IPS-15b (cell line): ENCODE measurements around the gene OTOP3.

Experiments used
- H3K27me3 ChIP-seq: one replicate; pipeline ENCODE4 v1.6.1; 2013; ENCODE audit warnings: low read length; ENCODE audit not compliant: control insufficient read depth, insufficient read depth
- H3K36me3 ChIP-seq: one replicate; pipeline ENCODE4 v1.6.1; 2013; ENCODE audit warnings: low read length; ENCODE audit not compliant: control insufficient read depth, insufficient read depth
- H3K4me1 ChIP-seq: one replicate; pipeline ENCODE4 v1.6.1; 2013; ENCODE audit warnings: mild to moderate bottlenecking, low read length; ENCODE audit not compliant: control insufficient read depth, insufficient read depth
- H3K4me3 ChIP-seq: one replicate; pipeline ENCODE4 v1.5.1; 2013; ENCODE audit warnings: low read depth, low read length
- H3K9ac ChIP-seq: one replicate; pipeline ENCODE4 v1.6.1; 2013; ENCODE audit warnings: low read depth, mild to moderate bottlenecking, low read length
- H3K9me3 ChIP-seq: one replicate; pipeline ENCODE4 v1.6.1; 2013; ENCODE audit warnings: mild to moderate bottlenecking, low read length; ENCODE audit not compliant: control insufficient read depth, insufficient read depth

Gene OTOP3

DNA sequence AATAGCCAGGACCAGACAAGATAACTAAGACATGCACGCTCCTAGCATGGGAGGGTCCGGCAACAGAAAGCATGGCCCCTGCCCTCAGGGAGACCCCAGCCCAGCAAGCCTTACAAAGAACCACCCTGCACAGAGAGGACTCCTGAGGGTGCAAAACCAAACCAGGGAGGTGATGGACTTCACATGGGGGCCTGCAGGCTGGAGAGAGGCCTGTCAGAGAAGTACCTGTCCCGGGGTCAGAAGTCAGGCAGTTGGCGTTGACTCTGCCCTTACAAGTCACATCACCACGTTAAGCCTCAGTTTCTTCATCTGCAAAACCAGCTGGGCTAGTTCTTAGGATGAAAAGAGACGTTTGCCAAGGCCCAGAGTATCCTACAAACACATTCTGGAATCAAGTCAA is 6.9 kb upstream of the OTOP3 start:
- Histone ChIP-seq H3K4me1 (no peaks in the 10 kb centered on the region), H3K36me3 (no peaks in the 10 kb centered on the region), H3K4me3 (no peak overlapping the region), H3K27me3 (peaks cover 57% of the 10 kb centered on the region), H3K9me3 (no peaks in the 10 kb centered on the region), H3K9ac (no peak overlapping the region)

- Histone ChIP-seq H3K9me3 (no peaks in the 10 kb centered on the region), H3K27me3 (peaks cover 57% of the 10 kb centered on the region), H3K9ac (no peak overlapping the region), H3K4me1 (no peaks in the 10 kb centered on the region), H3K4me3 (no peak overlapping the region), H3K36me3 (no peaks in the 10 kb centered on the region)
Measured at GRCh38 chr17:74930535-74931036, 5.1 kb upstream of the OTOP3 start.

DNA sequence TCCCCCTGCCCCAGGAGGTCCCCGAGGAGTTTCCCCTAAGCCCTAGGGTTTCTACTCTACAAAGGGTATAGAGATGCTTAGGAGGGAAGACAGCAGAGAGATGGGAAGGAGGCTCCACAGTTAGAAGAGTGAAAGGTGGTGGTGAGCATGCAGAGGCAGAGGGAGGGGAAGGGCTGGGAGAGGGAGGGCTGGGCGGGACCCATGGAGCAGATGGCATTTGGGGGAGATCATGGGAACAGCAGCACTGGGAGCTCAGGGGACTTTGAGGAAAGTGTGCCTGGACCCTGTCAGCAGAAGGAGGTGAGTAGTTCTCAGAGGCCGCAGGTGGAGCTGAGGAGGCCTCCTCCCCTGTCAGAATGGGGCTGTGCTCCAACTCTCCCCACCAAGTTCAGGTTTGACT is 650 bp upstream of the OTOP3 start:
- Histone ChIP-seq H3K36me3 (no peaks in the 10 kb centered on the region), H3K27me3 (peaks cover 65% of the 10 kb centered on the region), H3K9me3 (no peaks in the 10 kb centered on the region), H3K4me1 (no peaks in the 10 kb centered on the region), H3K4me3 (peak overlapping the region; percentile 45), H3K9ac (no peak overlapping the region)

- Histone ChIP-seq H3K36me3 (no peaks in the 10 kb centered on the region), H3K4me1 (no peaks in the 10 kb centered on the region), H3K9me3 (no peaks in the 10 kb centered on the region), H3K9ac (no peak overlapping the region), H3K27me3 (peaks cover 65% of the 10 kb centered on the region), H3K4me3 (peak overlapping the region; percentile 45)
Measured at GRCh38 chr17:74936470-74936799, 737 bp downstream of the OTOP3 start.

DNA sequence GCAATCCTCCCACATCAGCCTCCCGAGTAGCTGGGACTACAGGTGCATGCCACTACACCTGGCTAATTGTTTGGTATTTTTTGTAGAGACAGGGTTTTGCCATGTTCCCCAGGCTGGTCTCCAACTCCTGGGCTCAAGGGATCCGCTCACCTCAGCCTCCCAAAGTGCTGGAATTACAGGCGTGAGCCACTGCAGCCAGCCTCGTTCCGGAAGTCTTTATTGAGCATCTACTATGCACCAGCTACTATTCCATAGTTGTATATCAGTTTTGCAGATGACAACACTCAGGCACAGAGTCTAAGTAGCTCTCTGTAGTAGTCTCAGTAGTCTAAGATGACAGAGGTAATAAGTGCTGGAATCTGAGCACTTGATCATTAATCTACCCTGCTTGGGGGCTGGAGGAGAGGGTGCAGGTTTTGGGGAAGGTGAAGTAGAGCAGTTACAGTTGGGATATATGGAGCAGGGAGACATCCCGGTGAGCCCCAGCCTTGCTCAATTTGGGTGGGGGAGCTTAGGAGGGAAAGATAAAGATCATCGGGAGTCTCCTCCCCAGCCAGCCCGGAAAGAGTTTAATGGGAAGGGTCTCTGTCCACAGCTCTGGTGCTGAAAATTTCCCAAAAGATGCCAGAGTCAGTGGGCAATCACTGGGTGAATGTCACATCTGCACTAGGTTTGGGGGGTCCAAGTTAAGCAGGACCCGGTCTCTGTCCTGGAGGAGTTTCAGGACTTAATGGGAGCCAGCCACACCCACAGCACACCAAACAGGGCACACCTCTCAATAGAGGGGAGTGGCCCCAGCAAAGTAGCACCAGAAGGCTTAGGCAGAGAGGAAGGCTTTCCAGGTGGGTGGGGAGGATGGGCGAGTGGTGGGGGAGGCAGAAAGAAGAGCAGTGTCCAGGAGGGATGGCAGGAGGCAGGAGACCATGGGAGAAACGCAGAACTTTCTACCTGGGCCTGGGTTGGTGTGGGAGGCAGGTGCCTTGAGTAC is 1.7 kb downstream of the OTOP3 start:
- Histone ChIP-seq H3K9me3 (no peaks in the 10 kb centered on the region), H3K4me3 (peak overlapping the region; percentile 8), H3K4me1 (no peaks in the 10 kb centered on the region), H3K36me3 (no peaks in the 10 kb centered on the region), H3K9ac (no peak overlapping the region), H3K27me3 (peaks cover 68% of the 10 kb centered on the region)

DNA sequence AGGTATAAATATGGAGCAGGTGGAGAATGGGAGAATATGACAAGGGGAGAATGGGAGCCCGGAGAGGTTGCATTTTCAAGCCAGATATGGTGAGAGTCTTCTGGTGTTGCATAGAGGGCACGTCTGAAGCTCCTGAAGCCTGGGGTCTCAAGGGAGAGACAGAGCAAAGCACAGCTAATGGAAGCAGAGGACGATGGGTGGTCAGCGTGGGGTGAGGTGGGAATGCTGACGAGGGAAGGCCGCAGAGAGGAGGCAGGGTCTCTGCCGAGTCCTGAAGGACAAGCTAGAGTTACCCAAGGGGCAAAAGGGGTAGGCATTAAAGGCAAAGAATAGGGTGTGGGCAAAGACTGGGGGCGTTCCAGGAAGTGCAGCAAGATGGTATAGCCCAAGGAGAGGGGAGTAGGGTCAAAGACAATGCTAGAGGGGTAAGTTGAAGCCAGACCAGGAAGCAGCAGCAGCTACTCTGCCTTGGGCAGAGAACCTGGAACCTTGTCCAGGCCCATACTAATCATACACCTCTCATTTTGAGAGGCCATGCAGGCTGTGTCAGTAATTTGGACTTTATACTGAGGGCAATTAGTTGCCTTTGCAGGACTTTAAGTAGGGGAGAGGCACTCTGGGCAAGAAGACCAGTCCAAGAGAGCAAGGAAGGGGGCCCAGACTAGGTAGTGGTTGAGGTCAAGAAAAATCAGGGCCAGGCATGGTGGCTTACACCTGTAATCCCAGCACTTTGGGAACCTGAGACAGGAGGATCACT is 2.7 kb downstream of the OTOP3 start:
- no peaks in the 10 kb centered on the region for H3K9me3 ChIP-seq
- H3K27me3 ChIP-seq = peaks cover 60% of the 10 kb centered on the region
- no peak overlapping the region for H3K9ac ChIP-seq
- no peak overlapping the region for H3K4me3 ChIP-seq
- no peaks in the 10 kb centered on the region for H3K36me3 ChIP-seq
- H3K4me1 ChIP-seq = no peaks in the 10 kb centered on the region

- Histone ChIP-seq H3K9me3 (no peaks in the 10 kb centered on the region), H3K36me3 (no peaks in the 10 kb centered on the region), H3K4me1 (peaks cover 4% of the 10 kb centered on the region), H3K27me3 (peaks cover 48% of the 10 kb centered on the region), H3K9ac (no peak overlapping the region), H3K4me3 (no peak overlapping the region)
Measured at GRCh38 chr17:74939534-74939933, 3.8 kb downstream of the OTOP3 start.

DNA sequence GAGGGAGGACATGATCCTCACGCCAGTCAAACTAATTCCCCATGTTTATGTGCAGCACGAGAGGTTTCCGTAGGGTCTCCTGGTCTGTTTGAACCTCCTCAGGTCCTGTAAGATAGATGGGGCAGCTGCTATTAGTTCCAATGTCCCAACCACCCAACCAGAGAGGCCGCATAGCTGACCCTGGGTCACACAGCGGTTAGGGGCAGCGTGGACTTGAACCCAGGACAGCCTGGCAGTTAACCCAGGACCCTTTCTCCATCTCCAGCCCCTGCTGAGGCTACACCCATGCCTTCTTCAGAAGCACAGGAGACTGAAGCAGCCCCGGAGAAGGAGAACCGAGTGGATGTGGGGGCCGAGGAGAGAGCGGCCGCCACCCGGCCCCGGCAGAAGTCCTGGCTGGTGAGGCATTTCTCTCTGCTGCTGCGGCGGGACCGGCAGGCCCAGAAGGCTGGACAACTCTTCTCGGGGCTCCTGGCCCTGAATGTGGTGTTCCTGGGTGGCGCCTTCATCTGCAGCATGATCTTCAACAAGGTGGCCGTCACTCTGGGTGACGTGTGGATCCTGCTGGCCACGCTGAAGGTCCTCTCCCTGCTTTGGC is 5.5 kb downstream of the OTOP3 start:
- Histone ChIP-seq H3K4me1 (peaks cover 4% of the 10 kb centered on the region), H3K9me3 (no peaks in the 10 kb centered on the region), H3K9ac (no peak overlapping the region), H3K4me3 (no peak overlapping the region), H3K36me3 (no peaks in the 10 kb centered on the region), H3K27me3 (peaks cover 32% of the 10 kb centered on the region)

- no peak overlapping the region for H3K4me3 ChIP-seq
- H3K9ac ChIP-seq = peak overlapping the region; percentile 24
- H3K36me3 ChIP-seq = no peaks in the 10 kb centered on the region
- peaks cover 4% of the 10 kb centered on the region for H3K4me1 ChIP-seq
- H3K27me3 ChIP-seq = peaks cover 8% of the 10 kb centered on the region
- no peaks in the 10 kb centered on the region for H3K9me3 ChIP-seq
Measured at GRCh38 chr17:74943808-74944522, 8.3 kb downstream of the OTOP3 start.

GRCh38 chr17:74945543-74945942 is 9.8 kb downstream of the OTOP3 start:
- Histone ChIP-seq H3K27me3 (peaks cover 3% of the 10 kb centered on the region), H3K9me3 (no peaks in the 10 kb centered on the region), H3K4me1 (peaks cover 4% of the 10 kb centered on the region), H3K4me3 (no peak overlapping the region), H3K9ac (no peak overlapping the region), H3K36me3 (no peaks in the 10 kb centered on the region)

DNA sequence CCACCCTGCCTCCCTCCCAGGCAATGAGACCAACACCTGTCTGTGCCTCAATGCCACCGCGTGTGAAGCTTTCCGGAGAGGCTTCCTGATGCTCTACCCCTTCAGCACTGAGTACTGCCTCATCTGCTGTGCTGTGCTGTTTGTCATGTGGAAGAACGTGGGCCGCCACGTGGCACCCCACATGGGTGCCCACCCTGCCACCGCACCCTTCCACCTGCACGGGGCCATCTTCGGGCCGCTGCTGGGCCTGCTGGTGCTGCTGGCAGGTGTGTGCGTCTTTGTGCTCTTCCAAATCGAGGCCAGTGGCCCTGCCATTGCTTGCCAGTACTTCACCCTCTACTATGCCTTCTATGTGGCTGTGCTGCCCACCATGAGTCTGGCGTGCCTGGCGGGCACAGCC is 10.9 kb downstream of the OTOP3 start:
- no peak overlapping the region for H3K4me3 ChIP-seq
- H3K4me1 ChIP-seq = peaks cover 4% of the 10 kb centered on the region
- peaks cover 3% of the 10 kb centered on the region for H3K27me3 ChIP-seq
- H3K9ac ChIP-seq = no peak overlapping the region
- no peaks in the 10 kb centered on the region for H3K9me3 ChIP-seq
- no peaks in the 10 kb centered on the region for H3K36me3 ChIP-seq
